Esophagus muscularis mucosa (tissue), 4 donors: ENCODE results near the gene ZNF862.

Source experiments
- EP300 ChIP-seq: sonication (generic); formaldehyde crosslinking; IDR thresholded peaks from one replicate; pipeline ENCODE4 v1.6.1; 2017; ENCODE audit warnings: antibody characterized with exemption
- POLR2A ChIP-seq: fragments of 450-650 bp; IDR thresholded peaks from one replicate; pipeline ENCODE4 v1.6.1; 2017; ENCODE audit warnings: antibody characterized with exemption, moderate library complexity, mild to moderate bottlenecking, low read depth
- POLR2AphosphoS5 ChIP-seq, 2 donors: sonication (generic); formaldehyde crosslinking; IDR thresholded peaks; one replicate each; pipeline ENCODE4 v1.6.1; 2017; ENCODE audit warnings: antibody characterized with exemption in 2 of 2
- TF ChIP-seq, protein P1 (sequence below), 3 experiments: fragments of 200-600 bp in 2 of 3; fragments of 450-650 bp in 1 of 3; sonication (generic) in 2 of 3; IDR thresholded peaks; one replicate each; pipeline ENCODE4 v1.5.1; 2017 to 2019; ENCODE audit warnings: antibody characterized with exemption in 3 of 3, mild to moderate bottlenecking in 2 of 3, moderate library complexity in 1 of 3

DNA sequence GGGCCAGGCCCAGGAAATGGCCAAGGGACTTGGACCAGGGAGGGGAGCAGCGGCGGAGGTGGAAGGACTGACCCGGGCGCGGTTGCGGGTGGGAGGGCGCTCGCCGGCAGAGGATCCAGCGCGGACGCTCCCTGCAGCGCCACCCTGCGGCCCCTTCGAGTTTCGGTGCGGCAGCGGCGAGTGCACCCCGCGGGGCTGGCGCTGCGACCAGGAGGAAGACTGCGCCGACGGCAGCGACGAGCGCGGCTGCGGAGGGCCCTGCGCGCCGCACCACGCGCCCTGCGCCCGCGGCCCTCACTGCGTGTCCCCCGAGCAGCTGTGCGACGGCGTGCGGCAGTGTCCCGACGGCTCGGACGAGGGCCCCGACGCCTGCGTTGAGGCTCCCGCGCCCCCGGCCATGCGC, 48.0 kb upstream of the ZNF862 start:
- TF ChIP-seq, protein P1, sequence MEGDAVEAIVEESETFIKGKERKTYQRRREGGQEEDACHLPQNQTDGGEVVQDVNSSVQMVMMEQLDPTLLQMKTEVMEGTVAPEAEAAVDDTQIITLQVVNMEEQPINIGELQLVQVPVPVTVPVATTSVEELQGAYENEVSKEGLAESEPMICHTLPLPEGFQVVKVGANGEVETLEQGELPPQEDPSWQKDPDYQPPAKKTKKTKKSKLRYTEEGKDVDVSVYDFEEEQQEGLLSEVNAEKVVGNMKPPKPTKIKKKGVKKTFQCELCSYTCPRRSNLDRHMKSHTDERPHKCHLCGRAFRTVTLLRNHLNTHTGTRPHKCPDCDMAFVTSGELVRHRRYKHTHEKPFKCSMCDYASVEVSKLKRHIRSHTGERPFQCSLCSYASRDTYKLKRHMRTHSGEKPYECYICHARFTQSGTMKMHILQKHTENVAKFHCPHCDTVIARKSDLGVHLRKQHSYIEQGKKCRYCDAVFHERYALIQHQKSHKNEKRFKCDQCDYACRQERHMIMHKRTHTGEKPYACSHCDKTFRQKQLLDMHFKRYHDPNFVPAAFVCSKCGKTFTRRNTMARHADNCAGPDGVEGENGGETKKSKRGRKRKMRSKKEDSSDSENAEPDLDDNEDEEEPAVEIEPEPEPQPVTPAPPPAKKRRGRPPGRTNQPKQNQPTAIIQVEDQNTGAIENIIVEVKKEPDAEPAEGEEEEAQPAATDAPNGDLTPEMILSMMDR (IDR thresholded peaks at IDR 0.05): peak; percentile 20 to 54 (median 40)
- no peak for TF ChIP-seq EP300
- TF ChIP-seq POLR2A: no peak
- TF ChIP-seq POLR2AphosphoS5 (IDR thresholded peaks at IDR 0.05): no peak
